DOHH2 (cell line): ENCODE data around the gene RELB.

Experiments
- CTCF ChIP-seq: fragments of 200-600 bp; sonication (generic); IDR thresholded peaks from one replicate; pipeline ENCODE4 v1.5.1; 2014; ENCODE audit warnings: antibody characterized with exemption, mild to moderate bottlenecking, low read depth, low read length; ENCODE audit not compliant: poor library complexity, severe bottlenecking
- EZH2phosphoT487 ChIP-seq: fragments of 200-600 bp; sonication (generic); IDR thresholded peaks from 2 replicates; pipeline ENCODE4 v1.6.1; 2017; ENCODE audit warnings: borderline replicate concordance, mild to moderate bottlenecking, antibody characterized with exemption, low read length, moderate library complexity, mixed read lengths

GRCh38 chr19:45045671-45046353 lies 44.5 kb downstream of the RELB start:
- TF ChIP-seq CTCF (no peak), EZH2phosphoT487 (no peak)
